MM.1S (cell line): ENCODE measurements around the gene KLHL18.

ENCODE experiments used
- DNase-seq: peaks from one replicate; pipeline ENCODE4 v3.0.0-alpha.2; 2015
- H2AFZ ChIP-seq: fragments of 300-600 bp; sonication (generic); 2 replicates; pipeline ENCODE4 v1.6.0; 2016; ENCODE audit warnings: antibody characterized with exemption, low read length
- H3F3A ChIP-seq: fragments of 300-600 bp; sonication (generic); 2 replicates; pipeline ENCODE4 v1.6.1; 2016; ENCODE audit warnings: mild to moderate bottlenecking, antibody characterized with exemption, low read length, moderate library complexity, mixed read lengths; ENCODE audit not compliant: insufficient read depth
- H3K27ac ChIP-seq: fragments of 300-600 bp; sonication (generic); 2 replicates; pipeline ENCODE4 v1.5.1; 2016; ENCODE audit warnings: mild to moderate bottlenecking, low read length
- H3K27me3 ChIP-seq: fragments of 300-600 bp; sonication (generic); replicated peaks from 2 replicates; pipeline ENCODE4 v1.6.0; 2016; ENCODE audit warnings: low read length; ENCODE audit not compliant: insufficient read depth
- H3K36me3 ChIP-seq: fragments of 300-600 bp; sonication (generic); replicated peaks from 2 replicates; pipeline ENCODE4 v1.6.1; 2016; ENCODE audit warnings: mild to moderate bottlenecking, low read length, mixed read lengths; ENCODE audit not compliant: insufficient read depth
- H3K4me1 ChIP-seq: fragments of 300-600 bp; sonication (generic); 2 replicates; pipeline ENCODE4 v1.6.1; 2016; ENCODE audit warnings: low read length, mixed read lengths
- H3K4me2 ChIP-seq: fragments of 300-600 bp; sonication (generic); 2 replicates; pipeline ENCODE4 v1.6.0; 2016; ENCODE audit warnings: low read depth, low read length
- H3K4me3 ChIP-seq: fragments of 300-600 bp; sonication (generic); 2 replicates; pipeline ENCODE4 v1.5.1; 2016; ENCODE audit warnings: low read length, mixed read lengths
- H3K79me2 ChIP-seq: fragments of 300-600 bp; sonication (generic); 2 replicates; pipeline ENCODE4 v1.6.1; 2016; ENCODE audit warnings: mixed run types, low read length, mixed read lengths
- H3K9ac ChIP-seq: fragments of 300-600 bp; sonication (generic); 2 replicates; pipeline ENCODE4 v1.6.1; 2016; ENCODE audit warnings: low read length, mixed read lengths
- H3K9me2 ChIP-seq: fragments of 300-600 bp; sonication (generic); replicated peaks from 2 replicates; pipeline ENCODE4 v1.6.1; 2016; ENCODE audit warnings: mild to moderate bottlenecking, low read length, mixed read lengths; ENCODE audit not compliant: insufficient read depth
- H3K9me3 ChIP-seq: fragments of 300-600 bp; sonication (generic); replicated peaks from 2 replicates; pipeline ENCODE4 v1.6.1; 2016; ENCODE audit warnings: mild to moderate bottlenecking, low read length, mixed read lengths; ENCODE audit not compliant: insufficient read depth
- H4K20me1 ChIP-seq: fragments of 300-600 bp; sonication (generic); 2 replicates; pipeline ENCODE4 v1.6.1; 2016; ENCODE audit warnings: mild to moderate bottlenecking, low read length, moderate library complexity, mixed read lengths; ENCODE audit not compliant: insufficient read depth
- EZH2 ChIP-seq: fragments of 300-600 bp; sonication (generic); optimal IDR thresholded peaks from 2 replicates; pipeline ENCODE3; 2017; ENCODE audit warnings: low read depth, mild to moderate bottlenecking, antibody characterized with exemption, low read length, mixed read lengths
- EZH2phosphoT487 ChIP-seq: fragments of 300-600 bp; sonication (generic); IDR thresholded peaks from 2 replicates; pipeline ENCODE4 v1.6.1; 2018; ENCODE audit warnings: antibody characterized with exemption, low read length
- TF ChIP-seq, protein P1 (sequence below): fragments of 300-600 bp; sonication (generic); IDR thresholded peaks from 2 replicates; pipeline ENCODE4 v1.5.1; 2016; ENCODE audit warnings: antibody characterized with exemption, low read length, mixed read lengths

Gene KLHL18

DNA sequence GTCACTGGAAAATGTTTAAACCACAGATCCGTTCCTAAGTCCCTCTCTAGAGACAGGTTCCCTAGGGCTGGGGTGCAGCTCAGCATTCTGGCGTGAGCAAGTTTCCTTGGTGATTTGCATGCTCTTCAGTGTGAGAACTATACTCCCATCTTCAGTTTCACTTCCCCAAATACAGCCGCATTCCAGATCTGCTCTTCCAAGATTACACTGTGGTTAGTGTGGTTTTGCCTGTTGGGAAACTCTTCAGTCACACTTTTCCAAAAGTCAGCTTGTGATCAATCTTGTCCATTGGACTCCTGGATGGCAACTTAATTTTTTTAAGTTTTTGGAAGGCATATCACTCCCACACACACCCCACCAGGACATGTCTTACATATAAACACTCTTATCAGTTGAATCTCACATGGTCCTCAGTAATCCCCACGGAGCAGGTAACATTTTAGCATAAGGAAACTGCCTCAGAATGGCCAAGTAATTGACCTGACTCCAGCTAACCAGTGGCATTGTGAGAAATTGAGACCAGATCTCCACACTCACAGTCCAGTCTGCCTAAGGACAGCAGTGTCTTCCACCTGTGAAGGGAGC, 64.6 kb downstream of the KLHL18 start:
- peak overlapping the region; percentile 13; the same call in 1 of the 2 replicates for H3K27ac ChIP-seq
- no peaks in the 10 kb centered on the region for H4K20me1 ChIP-seq
- no peak overlapping the region; the same call in 1 of the 2 replicates for H3K4me3 ChIP-seq
- H3K9me2 ChIP-seq, result no peaks in the 10 kb centered on the region
- peak overlapping the region; percentile 31 for H3K4me2 ChIP-seq
- peak; percentile 41 for DNase-seq
- peaks cover 8% of the 10 kb centered on the region for H3F3A ChIP-seq
- no peaks in the 10 kb centered on the region for H3K27me3 ChIP-seq
- no peaks in the 10 kb centered on the region for H3K36me3 ChIP-seq
- H3K4me1 ChIP-seq, result peaks cover 19% of the 10 kb centered on the region
- H3K9ac ChIP-seq, result no peak overlapping the region
- no peak for TF ChIP-seq EZH2
- no peak for TF ChIP-seq EZH2phosphoT487
- TF ChIP-seq, protein P1, sequence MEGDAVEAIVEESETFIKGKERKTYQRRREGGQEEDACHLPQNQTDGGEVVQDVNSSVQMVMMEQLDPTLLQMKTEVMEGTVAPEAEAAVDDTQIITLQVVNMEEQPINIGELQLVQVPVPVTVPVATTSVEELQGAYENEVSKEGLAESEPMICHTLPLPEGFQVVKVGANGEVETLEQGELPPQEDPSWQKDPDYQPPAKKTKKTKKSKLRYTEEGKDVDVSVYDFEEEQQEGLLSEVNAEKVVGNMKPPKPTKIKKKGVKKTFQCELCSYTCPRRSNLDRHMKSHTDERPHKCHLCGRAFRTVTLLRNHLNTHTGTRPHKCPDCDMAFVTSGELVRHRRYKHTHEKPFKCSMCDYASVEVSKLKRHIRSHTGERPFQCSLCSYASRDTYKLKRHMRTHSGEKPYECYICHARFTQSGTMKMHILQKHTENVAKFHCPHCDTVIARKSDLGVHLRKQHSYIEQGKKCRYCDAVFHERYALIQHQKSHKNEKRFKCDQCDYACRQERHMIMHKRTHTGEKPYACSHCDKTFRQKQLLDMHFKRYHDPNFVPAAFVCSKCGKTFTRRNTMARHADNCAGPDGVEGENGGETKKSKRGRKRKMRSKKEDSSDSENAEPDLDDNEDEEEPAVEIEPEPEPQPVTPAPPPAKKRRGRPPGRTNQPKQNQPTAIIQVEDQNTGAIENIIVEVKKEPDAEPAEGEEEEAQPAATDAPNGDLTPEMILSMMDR, result no peak
- H3K79me2 ChIP-seq, result no peaks in the 10 kb centered on the region
- no peak overlapping the region for H2AFZ ChIP-seq
- no peaks in the 10 kb centered on the region for H3K9me3 ChIP-seq

DNA sequence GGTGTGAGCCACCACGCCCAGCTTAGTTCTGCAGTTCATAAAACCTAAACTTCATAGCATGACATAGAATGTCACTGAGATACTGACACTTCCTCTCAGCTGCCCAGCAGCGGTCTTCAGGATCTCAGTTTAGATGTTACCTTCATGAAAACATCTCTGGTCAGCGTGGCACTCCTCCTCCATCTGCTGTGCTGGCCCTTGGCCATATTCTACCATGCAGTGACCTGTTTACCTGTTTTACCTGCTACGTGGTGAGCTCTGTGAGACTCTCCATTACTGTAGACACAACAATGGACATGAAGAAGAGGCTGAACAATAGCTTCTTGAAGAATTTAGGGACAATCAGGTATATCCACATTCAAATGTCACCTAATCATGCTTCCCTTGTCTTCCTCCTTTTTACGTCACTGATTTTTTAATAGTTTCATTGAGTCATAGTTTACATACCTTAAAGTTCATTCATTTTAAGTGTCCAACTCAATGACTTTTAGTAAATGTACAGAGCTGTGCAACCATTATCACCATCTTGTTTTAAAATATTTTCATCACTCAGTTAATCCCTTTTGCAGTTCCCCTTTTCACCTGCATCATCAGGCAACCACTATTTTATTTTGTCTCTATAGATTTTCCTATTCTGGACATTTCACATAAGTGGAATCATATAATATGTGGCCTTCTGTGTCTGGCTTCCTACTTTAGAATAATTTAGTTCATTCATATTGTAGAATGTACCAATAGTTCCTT, 65.8 kb downstream of the KLHL18 start:
- Histone ChIP-seq H4K20me1 (no peaks in the 10 kb centered on the region), H3K27ac (no peak overlapping the region), H3K9me2 (no peaks in the 10 kb centered on the region), H3K4me3 (no peak overlapping the region), H3K4me2 (no peak overlapping the region), H3K36me3 (no peaks in the 10 kb centered on the region), H3K79me2 (no peaks in the 10 kb centered on the region), H2AFZ (no peak overlapping the region), H3K9ac (no peak overlapping the region), H3K4me1 (peaks cover 19% of the 10 kb centered on the region), H3F3A (peaks cover 8% of the 10 kb centered on the region), H3K9me3 (no peaks in the 10 kb centered on the region), H3K27me3 (no peaks in the 10 kb centered on the region)
- DNase-seq, result no peak
- TF ChIP-seq EZH2phosphoT487 (no peak), EZH2 (no peak)
- TF ChIP-seq, protein P1, result no peak

DNA sequence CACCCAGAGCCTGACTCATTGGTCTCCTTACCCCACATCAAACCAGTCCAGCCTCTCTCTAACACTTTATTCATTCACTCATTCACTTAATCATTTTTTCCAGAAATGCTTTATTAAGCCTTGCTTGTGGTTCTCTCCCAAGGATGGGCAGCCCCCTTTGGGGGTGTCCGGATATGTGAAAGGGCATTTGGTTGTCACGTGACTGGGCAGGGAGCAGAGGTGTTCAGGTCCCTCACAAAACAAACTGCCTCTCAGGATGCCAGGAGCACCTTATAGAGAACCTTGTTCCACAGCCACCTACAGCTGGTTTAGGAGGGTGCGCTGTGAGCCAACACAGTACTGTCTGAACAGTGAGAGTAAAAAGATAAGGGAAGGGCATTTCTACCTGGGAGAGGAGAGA, 72.3 kb downstream of the KLHL18 start:
- Histone ChIP-seq H3K4me3 (no peak overlapping the region), H3F3A (no peaks in the 10 kb centered on the region), H3K27ac (no peak overlapping the region), H3K27me3 (no peaks in the 10 kb centered on the region), H3K79me2 (no peaks in the 10 kb centered on the region), H3K4me1 (no peaks in the 10 kb centered on the region), H3K9ac (no peak overlapping the region), H2AFZ (no peak overlapping the region), H3K4me2 (no peak overlapping the region), H3K9me3 (no peaks in the 10 kb centered on the region), H3K9me2 (no peaks in the 10 kb centered on the region), H3K36me3 (no peaks in the 10 kb centered on the region), H4K20me1 (no peaks in the 10 kb centered on the region)
- no peak for DNase-seq
- TF ChIP-seq EZH2, result no peak
- TF ChIP-seq, protein P1, result no peak
- TF ChIP-seq EZH2phosphoT487, result no peak
